Upper lobe of left lung (tissue), 4 donors: ENCODE results near the gene CENATAC.

Experiments used
- EP300 ChIP-seq, 4 donors: sonication (generic); formaldehyde crosslinking; IDR thresholded peaks; one replicate each; pipeline ENCODE4 v1.5.1; 2017; ENCODE audit warnings: antibody characterized with exemption in 4 of 4, control low read depth in 2 of 4
- POLR2A ChIP-seq, 4 donors: fragments of 450-650 bp; IDR thresholded peaks; one replicate each; pipeline ENCODE4 v1.5.1; 2016 to 2017; ENCODE audit warnings: antibody characterized with exemption in 4 of 4, mild to moderate bottlenecking in 2 of 4
- POLR2AphosphoS5 ChIP-seq, 2 donors: sonication (generic); formaldehyde crosslinking; IDR thresholded peaks; one replicate each; pipeline ENCODE4 v1.5.1; 2017; ENCODE audit warnings: antibody characterized with exemption in 2 of 2
- TF ChIP-seq, protein P1 (sequence below), 6 experiments: fragments of 450-650 bp in 4 of 6; fragments of 200-600 bp in 2 of 6; sonication (generic) in 2 of 6; IDR thresholded peaks; one replicate each; pipeline ENCODE4 v1.5.1; 2016 to 2019; ENCODE audit warnings: antibody characterized with exemption in 6 of 6

DNA sequence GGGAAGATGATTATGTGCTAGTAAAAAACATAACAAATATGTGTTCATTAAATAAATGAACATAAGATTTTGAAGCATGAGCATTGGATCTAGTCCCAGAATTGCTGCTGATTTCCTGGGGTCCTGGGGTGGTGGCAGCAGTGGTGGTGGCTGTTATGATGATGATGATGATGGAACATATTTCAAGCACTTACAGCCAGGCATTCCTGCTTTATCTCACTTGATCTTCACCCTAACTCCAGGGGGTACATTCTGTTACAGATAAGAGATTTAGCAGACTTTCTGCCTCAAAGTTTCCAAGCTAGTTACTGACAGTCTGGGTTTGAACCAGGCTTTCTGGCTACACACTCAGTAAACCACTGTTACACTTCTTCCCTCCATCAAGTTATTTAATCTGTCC lies 25.8 kb downstream of the CENATAC start:
- TF ChIP-seq, protein P1, sequence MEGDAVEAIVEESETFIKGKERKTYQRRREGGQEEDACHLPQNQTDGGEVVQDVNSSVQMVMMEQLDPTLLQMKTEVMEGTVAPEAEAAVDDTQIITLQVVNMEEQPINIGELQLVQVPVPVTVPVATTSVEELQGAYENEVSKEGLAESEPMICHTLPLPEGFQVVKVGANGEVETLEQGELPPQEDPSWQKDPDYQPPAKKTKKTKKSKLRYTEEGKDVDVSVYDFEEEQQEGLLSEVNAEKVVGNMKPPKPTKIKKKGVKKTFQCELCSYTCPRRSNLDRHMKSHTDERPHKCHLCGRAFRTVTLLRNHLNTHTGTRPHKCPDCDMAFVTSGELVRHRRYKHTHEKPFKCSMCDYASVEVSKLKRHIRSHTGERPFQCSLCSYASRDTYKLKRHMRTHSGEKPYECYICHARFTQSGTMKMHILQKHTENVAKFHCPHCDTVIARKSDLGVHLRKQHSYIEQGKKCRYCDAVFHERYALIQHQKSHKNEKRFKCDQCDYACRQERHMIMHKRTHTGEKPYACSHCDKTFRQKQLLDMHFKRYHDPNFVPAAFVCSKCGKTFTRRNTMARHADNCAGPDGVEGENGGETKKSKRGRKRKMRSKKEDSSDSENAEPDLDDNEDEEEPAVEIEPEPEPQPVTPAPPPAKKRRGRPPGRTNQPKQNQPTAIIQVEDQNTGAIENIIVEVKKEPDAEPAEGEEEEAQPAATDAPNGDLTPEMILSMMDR (IDR thresholded peaks at IDR 0.05), result no peak
- TF ChIP-seq POLR2AphosphoS5 (IDR thresholded peaks at IDR 0.05) (no peak), EP300 (IDR thresholded peaks at IDR 0.05) (no peak), POLR2A (IDR thresholded peaks at IDR 0.05) (no peak)
